GM21367 (cell line): Measurements from ENCODE around the gene SPINK9.
A peak's percentile ranks its signal among the peaks of the same experiment; 100 is the strongest.
"Not testable (repeated sequence)": the region's sequence is repeated elsewhere in the genome, so short reads cannot be mapped to it uniquely, and the experiment has no call there.

Experiments used
- ATAC-seq: cut with Tn5 transposase; IDR thresholded peaks from one replicate; pipeline ENCODE4 v1.9.1; 2021; ENCODE audit not compliant: unreplicated experiment

The SPINK9 gene

GRCh38 chr5:148335259-148335658 lies at the start of gene SPINK9:
TSS of gene SPINK9 (plus strand) at chr5:148335559. CDS start at chr5:148335614, 55 bp downstream.
- ATAC-seq = no peak

GRCh38 chr5:148290271-148291195 lies 44.8 kb upstream of the SPINK9 start:
- no peak for ATAC-seq

- no peak for ATAC-seq
These were observed 37.6 kb upstream of the SPINK9 start for GRCh38 chr5:148297731-148298130.

- ATAC-seq = no peak
These were observed 28.9 kb upstream of the SPINK9 start for GRCh38 chr5:148306446-148306845.

- ATAC-seq = no peak
These were observed 26.3 kb upstream of the SPINK9 start for GRCh38 chr5:148309019-148309418.

GRCh38 chr5:148309746-148310145 lies 25.6 kb upstream of the SPINK9 start:
- ATAC-seq = no peak

- no peak for ATAC-seq
These were observed 23.9 kb upstream of the SPINK9 start for GRCh38 chr5:148311484-148311883.

GRCh38 chr5:148312153-148312552 lies 23.2 kb upstream of the SPINK9 start, which contains the start of gene SPINK7:
TSS of gene SPINK7 (plus strand) at chr5:148312423. CDS start at chr5:148312484, 61 bp downstream.
- ATAC-seq = no peak

- no peak for ATAC-seq
These were observed 21.2 kb upstream of the SPINK9 start for GRCh38 chr5:148314187-148314586.

- no peak for ATAC-seq
These were observed 20.6 kb upstream of the SPINK9 start for GRCh38 chr5:148314731-148315130.

- not testable (repeated sequence) for ATAC-seq
These were observed 15.1 kb upstream of the SPINK9 start for GRCh38 chr5:148320011-148320963.

GRCh38 chr5:148333262-148333849 lies 2.0 kb upstream of the SPINK9 start:
- no peak for ATAC-seq

- ATAC-seq = peak; percentile 79
These were observed 1.5 kb downstream of the SPINK9 start for GRCh38 chr5:148336704-148337435.

GRCh38 chr5:148342371-148343045 lies 7.1 kb downstream of the SPINK9 start:
- no peak for ATAC-seq

- no peak for ATAC-seq
These were observed 7.7 kb downstream of the SPINK9 start for GRCh38 chr5:148343046-148343407.

- no peak for ATAC-seq
These were observed 8.5 kb downstream of the SPINK9 start for GRCh38 chr5:148343603-148344487.

GRCh38 chr5:148347706-148348105 lies 12.3 kb downstream of the SPINK9 start:
- ATAC-seq = no peak

GRCh38 chr5:148352696-148353095 lies 17.3 kb downstream of the SPINK9 start:
- ATAC-seq = no peak

- no peak for ATAC-seq
These were observed 18.3 kb downstream of the SPINK9 start for GRCh38 chr5:148353634-148354033.
